HK-2 (cell line): Measurements from ENCODE around the gene KCP.

Source experiments
- DNase-seq: peaks from one replicate; pipeline ENCODE4 v3.0.0-alpha.2; 2018; ENCODE audit not compliant: unreplicated experiment

Gene KCP

DNA sequence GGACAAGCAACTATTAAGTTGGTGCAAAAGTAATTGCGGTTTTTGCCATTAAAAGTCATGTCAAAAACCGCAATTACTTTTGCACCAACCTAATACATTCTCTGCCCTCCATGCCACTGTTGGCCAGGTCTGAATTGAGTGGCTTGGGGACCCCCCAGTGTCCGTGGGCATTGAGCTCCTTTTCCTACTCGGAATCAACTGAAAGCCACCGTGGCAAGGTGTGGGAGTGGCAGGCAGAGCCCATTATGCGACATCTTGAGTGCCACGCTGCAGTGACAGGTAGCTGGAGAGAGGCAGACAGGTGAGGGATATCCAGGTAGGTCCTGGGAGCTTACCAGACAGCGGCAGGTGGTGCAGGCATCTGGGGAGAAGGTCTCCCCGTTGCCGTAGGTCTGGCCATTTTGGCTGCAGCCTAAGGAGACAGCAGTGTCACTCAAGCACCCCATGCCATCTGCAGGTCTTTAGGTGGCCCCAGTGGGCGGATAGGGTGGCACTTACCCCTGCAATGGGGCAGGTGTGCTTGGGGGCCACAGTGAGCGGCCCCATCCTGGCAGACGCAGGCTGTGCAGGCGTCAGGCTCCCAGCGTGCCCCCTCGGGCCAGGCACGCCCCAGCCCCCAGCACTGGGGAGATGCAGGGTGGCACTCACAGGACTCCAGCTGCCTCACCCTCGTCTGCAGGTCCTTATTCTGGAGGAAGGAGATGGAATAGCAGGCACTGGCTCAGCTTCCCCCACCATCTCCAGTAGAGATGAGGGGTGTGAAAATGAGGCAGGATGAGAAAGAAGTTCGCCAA, 3.5 kb downstream of the KCP start:
- no peak for DNase-seq

DNA sequence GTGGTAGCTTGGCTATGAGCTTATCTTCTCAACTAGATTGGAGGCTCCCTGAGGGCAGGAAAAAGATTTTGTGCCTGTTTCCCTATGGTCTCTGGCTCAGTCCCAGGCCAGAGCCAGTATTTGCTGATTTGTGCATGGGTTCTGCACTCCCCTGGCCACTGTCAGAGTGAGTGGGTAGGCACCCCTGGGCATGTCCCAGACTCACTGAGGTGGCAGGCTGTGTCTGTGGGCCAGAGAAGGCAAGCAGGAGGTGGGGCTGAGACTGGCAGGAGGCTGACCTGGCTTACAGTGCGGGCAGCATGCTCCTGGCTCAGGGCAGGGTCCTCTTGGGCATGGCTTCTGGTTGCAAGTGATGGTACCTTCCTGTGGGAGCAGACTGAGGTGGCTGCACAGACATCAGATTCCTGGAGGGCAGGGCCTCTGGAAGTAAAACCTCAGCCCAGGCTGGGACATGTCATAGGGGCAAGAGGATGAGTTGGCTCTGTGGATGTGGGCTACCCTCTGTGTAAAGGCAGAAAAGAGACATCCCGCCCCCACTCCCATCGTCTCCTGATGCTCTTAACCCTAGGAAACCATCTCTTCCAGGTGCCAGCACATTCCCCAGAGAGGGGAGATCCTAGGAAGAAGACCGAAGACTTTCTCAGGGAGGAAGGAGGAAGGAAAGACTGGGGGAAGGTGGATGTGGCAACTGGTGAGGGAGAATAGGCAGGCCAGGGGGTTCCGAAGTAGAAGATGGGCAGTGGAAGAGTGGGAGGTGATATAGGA, 4.3 kb downstream of the KCP start:
- DNase-seq = no peak

DNA sequence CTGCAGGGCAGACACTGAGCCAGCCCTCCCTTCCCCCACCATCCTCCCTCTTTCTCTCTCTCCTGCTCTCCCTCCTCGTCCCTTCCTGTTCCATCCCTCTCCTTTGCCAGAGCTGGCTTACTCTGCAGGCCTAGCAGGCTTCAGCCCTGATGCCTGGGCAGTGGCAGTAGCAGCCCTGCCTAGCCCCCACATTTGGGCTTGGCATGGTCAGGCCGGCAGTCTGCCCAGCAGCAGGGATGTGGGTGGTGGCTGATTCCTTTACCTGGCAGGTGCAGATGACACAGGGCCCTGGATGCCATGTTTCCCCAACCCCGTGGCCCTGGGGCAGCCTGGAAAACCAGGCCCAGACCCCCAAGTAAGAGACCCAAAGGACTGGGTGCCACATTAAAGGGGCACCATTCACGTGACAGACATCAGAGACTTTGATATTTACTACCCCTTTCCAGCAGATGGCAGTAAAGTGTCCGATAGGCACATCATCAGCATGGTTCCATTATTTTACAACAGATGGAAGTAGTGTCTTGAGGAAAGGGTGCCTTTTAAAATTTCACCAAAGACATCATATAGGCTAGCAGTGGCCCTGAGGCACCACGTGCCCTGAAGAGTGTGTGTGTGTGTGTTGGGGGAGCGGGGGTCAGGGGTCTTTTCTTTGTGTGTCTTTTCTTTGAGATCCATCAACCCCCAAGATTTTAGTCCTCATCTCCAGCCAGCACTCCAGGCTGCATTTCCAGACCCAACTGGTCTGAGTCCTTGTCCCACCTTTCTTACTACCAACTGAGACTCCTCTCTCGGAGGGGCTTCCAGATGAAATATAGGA, 5.9 kb downstream of the KCP start:
- DNase-seq = no peak

DNA sequence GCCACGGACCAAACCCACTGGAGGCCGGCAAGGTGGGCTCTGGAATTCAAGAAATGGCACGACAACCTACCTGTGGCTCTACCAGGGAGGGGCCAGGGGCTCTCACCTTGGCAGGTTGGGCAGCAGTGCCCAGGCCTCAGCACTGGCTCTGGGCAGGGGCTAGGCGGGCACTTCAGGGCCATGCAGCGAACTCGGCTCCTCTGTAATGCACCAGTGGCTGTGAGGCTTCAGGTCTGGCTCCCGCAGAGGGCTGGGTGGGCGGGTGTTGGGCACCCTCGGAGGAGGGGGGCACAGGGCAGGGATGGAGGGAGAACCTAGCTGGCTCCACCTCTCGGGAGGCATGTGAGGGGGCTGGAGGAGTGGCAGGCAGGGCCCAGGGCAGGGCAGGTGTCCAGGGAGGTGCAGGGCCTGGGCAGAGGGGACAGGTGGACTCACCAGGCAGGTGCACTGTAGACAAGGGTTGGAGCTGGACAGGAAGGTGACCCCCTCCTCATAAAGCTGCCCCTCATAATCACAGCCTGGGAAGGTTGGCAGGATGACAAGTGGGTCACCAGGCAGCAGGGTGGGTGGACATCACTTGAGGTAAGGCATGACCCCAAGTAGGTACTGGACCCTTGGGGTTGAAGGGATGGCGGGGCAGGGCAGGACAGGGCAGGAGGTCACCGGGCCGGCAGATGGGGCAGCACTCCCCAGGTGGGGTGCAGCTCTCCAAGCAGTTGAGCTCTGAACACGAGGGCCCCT, 6.7 kb downstream of the KCP start:
- DNase-seq = no peak

DNA sequence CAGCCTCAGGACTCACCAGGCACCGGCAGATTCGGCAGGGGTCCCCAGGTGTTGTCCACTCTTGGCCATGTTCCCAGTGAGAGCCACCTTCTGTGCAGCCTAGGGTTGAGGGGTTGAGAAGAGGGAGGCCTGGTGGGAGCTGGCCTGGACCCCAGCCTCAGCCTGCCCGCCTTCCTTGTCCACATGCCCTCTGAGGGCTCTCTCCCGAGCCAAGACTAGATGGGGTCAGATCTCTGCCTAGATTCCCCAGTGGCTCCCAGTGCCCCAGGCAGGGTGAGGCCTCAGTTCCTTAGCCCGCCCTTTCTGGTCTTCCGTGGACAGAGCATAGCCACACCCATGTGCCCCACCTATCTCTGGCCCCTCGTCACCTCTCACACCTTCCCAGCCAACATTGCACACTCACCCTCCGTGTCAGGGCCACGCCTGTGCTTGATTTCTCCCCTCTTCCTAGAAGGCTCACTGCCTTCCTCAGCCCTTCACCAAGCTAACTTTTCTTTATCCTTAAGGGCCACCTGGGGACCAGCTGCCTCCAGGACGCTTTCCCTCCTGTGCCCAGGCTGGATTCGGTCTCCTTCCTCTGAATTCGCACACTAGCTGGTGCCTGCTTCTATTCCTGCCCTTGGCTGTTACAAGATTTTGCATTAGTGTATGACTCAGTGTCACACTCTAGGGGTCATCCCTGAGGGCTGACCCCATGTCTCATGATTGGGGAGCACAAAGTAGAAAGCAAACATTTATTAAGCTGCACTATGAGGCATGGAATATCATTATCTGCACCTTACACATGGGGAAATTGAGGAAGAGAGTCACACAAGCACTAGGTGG, 7.5 kb downstream of the KCP start:
- no peak for DNase-seq

DNA sequence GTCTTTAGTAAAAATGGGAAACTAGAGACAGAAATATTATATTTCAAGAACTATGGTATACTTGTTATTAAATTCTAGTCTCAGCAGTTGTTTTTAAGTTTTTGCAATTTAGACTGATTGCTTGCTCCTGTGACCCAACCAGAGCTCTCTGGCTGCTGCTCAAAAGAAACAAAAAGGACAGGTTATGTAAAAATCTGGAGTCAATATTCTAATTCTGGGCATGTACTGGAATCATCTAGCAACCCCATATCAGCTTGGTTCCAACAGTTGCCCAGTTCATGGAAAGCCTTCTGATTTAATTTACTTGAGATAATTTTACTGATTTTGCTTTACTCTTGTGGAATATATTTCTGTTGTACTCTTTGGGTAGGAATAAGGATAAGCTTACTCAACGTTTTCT, 10.3 kb downstream of the KCP start:
- no peak for DNase-seq

DNA sequence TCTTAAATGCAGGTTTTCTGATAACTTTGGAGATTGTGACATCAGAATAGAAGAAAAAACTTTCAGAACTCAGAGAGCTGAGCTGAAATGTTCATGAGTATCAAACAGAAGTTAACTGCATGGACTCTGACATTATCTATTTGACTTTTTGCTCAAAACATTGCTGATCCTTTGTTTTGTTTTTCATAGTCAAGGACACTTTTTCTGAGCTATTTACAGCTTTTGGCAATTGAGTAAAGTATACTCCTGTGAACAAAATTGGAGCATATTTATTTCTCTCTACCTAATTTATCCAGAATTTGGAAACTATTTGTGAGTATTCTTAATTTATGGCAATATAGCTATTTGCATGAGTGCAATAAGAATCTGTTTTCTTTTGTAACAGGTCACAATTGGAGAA, 11.1 kb downstream of the KCP start:
- no peak for DNase-seq

DNA sequence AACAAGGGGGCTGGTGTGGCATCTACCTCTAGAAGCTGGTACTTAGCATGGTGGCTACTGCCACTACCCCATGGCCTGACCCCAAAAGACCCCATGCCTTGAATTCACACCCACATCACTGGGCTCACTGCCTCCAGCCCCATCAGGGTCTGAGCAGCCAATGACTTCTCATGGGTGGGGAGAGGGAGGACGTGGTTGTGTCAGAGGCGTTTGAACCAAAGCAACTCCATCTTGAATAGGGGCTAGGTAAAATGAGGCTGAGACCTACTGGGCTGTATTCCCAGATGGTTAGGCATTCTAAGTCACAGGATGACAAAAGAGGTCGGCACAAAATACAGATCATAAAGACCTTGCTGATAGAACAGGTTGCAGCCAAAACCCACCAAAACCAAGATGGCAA, 15.2 kb downstream of the KCP start:
- no peak for DNase-seq

DNA sequence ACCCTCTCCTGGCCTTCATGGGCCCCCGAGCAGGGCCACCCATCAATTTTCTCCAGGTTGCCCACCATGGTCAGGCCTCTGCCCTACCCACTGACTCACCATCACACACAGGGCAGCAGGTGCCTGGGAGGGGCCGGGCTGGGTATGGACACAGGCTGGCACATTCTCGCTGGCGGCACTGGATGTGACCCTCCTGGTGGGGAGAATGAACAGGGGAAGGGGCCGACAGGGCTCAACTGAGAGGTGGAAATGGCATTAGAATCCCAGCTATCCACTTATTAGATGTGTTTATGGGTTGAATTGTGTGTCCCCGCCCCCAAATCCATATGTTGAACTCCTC, 16.4 kb downstream of the KCP start:
- no peak for DNase-seq

DNA sequence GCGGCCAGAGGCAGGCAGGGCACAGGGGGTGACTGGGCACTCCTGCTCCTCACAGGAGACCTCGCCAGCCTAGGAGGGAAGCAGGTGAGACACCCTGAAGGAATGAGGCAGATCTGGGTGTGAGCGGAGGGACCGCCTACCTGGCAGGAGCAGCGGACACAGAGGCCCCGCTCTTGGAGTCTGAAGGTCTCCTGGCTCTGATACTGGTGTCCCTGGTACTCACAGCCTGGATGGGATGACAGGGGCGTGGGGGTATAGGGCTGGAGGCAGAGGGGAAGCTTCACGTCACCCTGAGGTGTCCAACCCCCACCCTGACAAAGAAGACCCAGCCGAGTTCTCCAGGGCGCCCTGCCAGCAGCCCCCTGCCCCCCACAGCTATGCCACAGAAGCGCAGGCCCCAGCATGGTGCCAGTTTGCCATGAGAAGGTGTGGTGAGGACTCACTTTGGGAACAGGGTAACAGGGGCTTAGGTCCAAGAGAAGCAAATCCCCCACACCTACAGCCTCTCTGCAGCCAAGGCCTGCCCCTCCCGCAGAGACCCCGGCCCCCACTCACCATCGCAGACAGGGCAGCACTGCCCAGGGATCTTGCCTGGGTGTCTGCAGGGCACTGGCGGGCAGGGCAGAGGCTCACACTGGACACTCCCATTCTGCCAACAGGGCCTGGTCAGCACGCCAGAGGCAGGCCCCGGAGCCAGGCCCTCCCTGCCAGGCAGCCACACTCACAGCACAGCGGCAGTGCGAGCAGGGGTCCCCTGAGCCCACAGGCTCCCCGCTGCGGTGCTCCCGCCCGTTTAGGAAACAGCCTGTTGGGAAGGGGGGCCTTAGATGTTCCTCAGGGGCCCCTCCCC, 17.0 kb downstream of the KCP start:
- no peak for DNase-seq

DNA sequence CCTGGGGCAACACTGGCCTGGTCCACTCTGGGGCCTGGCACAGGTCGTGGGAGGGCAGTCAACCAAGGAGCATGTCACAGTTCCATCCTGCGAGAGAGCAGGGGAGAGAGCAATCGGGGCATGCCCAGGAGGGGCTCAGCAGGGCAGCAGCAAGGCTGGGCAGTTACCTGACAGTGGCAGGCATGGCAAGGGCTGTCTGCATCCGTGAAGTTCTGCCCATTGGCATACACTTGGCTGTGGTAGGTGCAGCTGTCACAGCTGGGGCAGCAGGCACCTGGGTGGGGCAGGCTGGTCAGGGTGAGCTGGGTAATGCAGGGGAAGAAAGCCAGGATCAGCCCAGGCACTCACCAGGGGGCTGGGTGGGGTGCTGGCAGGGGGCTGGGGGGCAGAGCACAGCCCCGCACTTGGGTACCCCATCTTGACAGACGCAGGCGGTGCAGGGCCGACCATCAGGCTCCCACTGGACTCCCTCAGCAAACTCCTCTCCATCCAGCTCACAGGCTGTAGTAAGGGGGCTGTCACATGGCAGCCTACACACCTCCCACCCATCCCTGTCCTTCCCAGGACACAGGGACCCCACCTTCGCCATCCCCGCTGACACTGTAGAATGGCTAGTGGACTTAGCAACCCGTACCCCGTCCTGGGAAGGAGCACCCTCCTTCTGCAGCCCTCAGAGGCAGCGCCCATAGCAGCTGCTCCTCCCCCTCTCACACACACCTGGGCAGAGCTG, 17.8 kb downstream of the KCP start:
- no peak for DNase-seq

DNA sequence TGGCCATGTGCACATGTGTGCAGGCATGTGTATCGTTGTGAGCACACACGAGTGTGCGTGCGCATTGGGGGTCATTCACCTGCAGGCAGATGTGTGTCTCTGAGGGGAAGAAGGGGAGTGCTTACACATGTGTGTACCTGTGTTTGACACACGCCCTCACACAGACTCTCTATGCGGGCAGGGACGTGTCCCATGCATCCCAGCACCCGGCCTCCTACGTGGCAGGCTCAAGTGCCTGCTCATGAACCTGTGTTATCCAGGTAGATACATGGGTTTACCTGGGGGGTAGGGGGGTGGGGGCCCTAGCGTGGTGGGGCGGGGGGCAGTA, 18.6 kb downstream of the KCP start:
- no peak for DNase-seq

DNA sequence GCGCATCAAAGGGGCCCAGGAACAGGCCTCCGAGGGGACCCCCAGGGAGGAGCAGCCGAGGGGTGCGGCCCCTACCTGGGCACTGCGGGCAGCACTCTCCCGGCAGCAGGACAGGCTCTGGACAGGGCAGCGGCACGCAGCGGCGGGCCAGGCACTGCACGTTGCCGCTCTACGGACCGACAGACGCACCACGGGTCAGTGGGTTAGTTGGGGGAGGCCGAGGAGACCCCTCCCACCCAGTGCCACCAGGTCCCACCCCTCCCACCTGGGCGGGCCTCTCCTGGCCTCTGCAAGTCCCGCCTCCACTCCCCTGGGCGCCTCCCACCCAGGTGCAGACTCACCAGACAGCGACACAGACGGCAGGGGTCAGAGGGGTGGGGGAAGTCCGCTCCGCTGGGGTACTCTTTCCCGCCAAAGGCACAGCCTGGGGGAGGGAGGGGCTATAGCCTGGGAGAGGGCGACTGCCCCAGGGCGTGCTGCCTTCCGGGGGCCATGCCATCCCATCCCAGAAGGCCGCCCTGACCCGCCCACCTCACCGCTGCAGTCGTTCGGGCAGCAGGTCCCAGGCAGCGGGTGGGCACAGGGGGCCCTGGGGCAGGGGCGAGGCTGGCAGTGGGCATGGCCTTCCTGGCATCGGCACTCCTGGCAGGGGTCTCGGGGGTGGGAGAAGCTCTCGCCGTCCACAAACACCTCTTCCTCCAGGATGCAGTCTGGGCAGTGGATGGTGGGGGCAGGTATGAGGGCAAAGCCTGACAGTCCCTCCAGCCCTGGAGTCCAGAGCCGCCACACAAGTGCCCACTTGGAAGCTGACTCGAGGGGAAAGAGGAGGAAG, 19.2 kb downstream of the KCP start:
- DNase-seq = no peak

DNA sequence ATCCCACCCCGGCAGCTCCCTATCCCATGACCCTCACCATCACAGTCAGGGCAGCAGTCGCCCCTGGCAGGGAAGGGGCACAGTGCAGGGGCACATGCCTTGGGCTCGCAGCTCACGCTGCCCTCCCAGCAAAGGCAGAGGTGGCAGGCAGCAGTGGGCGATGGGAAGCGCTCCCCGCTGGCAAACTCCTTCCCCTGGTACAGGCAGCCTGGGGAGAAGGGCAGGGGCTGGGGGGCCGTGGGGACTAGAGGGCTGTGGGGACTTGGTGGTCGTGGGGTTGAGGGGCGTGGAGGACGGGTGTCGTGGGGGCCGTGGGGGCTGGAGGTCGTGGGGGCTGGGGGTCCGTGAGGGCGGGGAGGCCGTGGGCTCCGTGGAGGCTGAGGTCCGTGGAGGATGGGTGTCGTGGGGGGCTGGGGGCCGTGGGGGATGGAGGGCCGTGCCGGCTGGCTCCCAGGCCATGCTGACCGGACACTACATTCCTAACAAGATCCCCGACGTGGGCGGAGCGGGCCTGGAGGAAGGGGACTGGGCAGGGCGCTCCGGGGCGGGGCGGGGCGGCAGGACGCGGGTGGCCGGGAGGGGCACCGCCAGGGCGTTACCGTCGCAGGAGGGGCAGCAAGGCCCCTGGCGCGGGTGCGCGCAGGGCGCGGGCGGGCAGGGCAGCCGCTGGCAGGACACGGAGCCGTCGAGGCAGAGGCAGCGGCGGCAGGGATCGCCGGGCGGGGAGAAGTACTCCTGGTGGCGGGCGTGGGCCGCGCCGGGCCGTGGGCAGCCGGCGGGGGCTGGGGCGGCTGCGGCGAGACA, 20.0 kb downstream of the KCP start:
- no peak for DNase-seq

DNA sequence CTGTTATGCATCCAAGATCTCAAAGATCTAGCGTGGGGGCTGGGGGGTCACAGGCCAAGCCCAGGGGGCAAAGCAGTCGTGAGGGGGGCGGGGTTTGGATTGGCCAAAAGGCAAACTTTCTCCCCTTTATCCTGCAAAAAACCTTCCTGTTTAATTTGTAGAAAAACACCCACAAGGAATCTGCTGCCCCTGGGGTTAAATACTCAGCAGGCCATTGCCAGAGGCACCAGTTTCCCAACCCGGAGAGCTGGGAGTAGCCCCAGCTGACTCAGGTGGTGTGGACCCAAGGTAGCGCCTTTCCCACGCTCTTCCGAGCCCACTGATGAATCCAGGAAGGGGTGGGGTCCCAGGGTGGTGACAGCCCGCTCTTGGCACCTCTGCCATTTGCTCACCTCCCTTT, 21.4 kb downstream of the KCP start:
- DNase-seq = no peak

DNA sequence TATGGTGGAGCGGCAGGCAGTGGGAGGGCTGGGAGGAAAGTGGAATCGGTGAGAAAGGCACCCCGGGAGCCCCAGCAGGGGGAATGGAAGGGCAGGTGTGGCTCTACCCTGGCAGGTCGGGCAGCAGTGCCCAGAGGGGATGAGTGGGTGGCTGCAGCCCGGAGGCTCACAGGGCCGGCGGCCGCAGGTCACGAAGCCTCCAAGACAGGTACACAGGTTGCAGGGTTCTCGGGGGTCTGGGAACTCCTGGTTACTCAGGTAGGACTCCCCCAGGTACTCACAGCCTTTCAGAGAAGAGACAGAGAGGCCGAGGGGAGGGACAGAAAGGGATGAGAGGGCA, 21.8 kb downstream of the KCP start:
- no peak for DNase-seq

DNA sequence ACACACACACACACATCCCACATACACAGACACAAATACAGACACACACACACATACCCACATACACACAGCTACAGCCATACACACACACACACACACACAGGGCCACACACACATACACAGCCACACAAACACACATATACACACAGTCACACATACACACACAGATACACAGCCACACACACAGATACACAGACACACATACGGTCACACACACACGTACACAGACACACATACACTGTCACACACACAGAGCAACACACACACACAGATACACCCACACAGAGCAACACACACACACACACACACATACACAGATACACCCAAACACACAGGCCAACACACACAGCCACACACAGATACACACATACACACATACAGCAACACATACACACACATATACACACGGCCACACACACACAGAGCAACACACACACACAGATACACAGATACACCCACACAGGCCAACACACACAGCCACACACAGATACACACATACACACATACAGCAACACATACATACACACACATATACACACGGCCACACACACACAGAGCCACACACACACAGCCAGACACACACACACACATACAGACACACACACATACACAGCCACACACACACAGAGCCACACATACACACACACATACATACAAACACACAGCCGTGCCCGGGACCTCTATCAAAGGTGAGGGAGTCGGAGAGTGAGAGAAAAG, 22.3 kb downstream of the KCP start:
- no peak for DNase-seq
